IMR-90 (cell line): Measurements from ENCODE around the gene NTN4. TPM values are rescaled to one million over a fixed set of nuclear protein-coding genes. Genes with fewer than 3 reads are reported as not detected.
A peak's percentile ranks its signal among the peaks of the same experiment; 100 is the strongest.

Experiments
- ATAC-seq: fragments of 200-7000 bp; cut with Tn5 transposase; 2 replicates; pipeline ENCODE4 v1.9.1; 2020; ENCODE audit warnings: low read depth, mild to moderate bottlenecking, moderate library complexity
- BruUV-seq: library from RNA; stranded (reverse); fragments of 400-500 nt; replicated peaks from 2 replicates; lab custom pipeline; 2021; lab: Mats Ljungman, UMichigan
- CTCF ChIA-PET: fragments of 300-600 bp; formaldehyde crosslinking; extraction: SDS; loops from one replicate; lab custom pipeline; 2021; ENCODE audit warnings: antibody characterized with exemption; lab: Yijun Ruan, JAX
- POLR2A ChIA-PET: fragments of 300-600 bp; sonication (Branson Sonifier 250); formaldehyde crosslinking; loops from one replicate; lab custom pipeline; 2022; ENCODE audit warnings: antibody characterized with exemption; ENCODE audit not compliant: unreplicated experiment; lab: Charles Lee
- DNase-seq: peaks from one replicate; pipeline ENCODE4 v3.0.0; 2013
- H2AFZ ChIP-seq: replicated peaks from 2 replicates; pipeline ENCODE3; 2013; ENCODE audit warnings: low read length, mild to moderate bottlenecking; ENCODE audit not compliant: poor library complexity
- H2AK5ac ChIP-seq: 2 replicates; pipeline ENCODE4 v1.6.1; 2013; ENCODE audit warnings: low read depth, low read length, inconsistent platforms
- H2AK9ac ChIP-seq: replicated peaks from 2 replicates; pipeline ENCODE3; 2013; ENCODE audit warnings: mild to moderate bottlenecking, low read depth, low read length, moderate library complexity; ENCODE audit not compliant: poor library complexity
- H2BK120ac ChIP-seq: 2 replicates; pipeline ENCODE4 v1.6.1; 2013; ENCODE audit warnings: low read depth, low read length, inconsistent platforms
- H2BK15ac ChIP-seq: 3 replicates; pipeline ENCODE4 v1.6.1; 2013; ENCODE audit warnings: low read depth, low read length, inconsistent platforms
- H2BK20ac ChIP-seq: 2 replicates; pipeline ENCODE4 v1.6.1; 2013; ENCODE audit warnings: low read depth, mild to moderate bottlenecking, inconsistent platforms, low read length, moderate library complexity
- H2BK5ac ChIP-seq: 2 replicates; pipeline ENCODE4 v1.6.1; 2013; ENCODE audit warnings: mild to moderate bottlenecking, low read depth, low read length, inconsistent platforms; ENCODE audit not compliant: poor library complexity, severe bottlenecking
- H3K14ac ChIP-seq: replicated peaks from 2 replicates; pipeline ENCODE4 v1.6.1; 2013; ENCODE audit warnings: low read depth, low read length, inconsistent platforms
- H3K18ac ChIP-seq: 2 replicates; pipeline ENCODE4 v1.6.1; 2013; ENCODE audit warnings: low read depth, low read length, control low read depth
- H3K23ac ChIP-seq: 2 replicates; pipeline ENCODE4 v1.6.1; 2013; ENCODE audit warnings: low read depth, low read length, inconsistent platforms
- H3K27ac ChIP-seq: 2 replicates; pipeline ENCODE4 v1.5.1; 2013; ENCODE audit warnings: mild to moderate bottlenecking, control low read depth, low read length; ENCODE audit not compliant: insufficient read depth
- H3K27me3 ChIP-seq: 2 replicates; pipeline ENCODE4 v1.6.1; 2013; ENCODE audit warnings: low read length; ENCODE audit not compliant: control insufficient read depth, insufficient read depth
- H3K36me3 ChIP-seq: 2 replicates; pipeline ENCODE4 v1.6.1; 2013; ENCODE audit warnings: low read length, mixed read lengths; ENCODE audit not compliant: control insufficient read depth, insufficient read depth
- H3K4ac ChIP-seq: 2 replicates; pipeline ENCODE4 v1.6.1; 2013; ENCODE audit warnings: low read depth, low read length, inconsistent platforms
- H3K4me1 ChIP-seq: 2 replicates; pipeline ENCODE4 v1.6.1; 2013; ENCODE audit warnings: low read length, mixed read lengths; ENCODE audit not compliant: control insufficient read depth, insufficient read depth
- H3K4me2 ChIP-seq: 2 replicates; pipeline ENCODE4 v1.6.1; 2013; ENCODE audit warnings: low read depth, mild to moderate bottlenecking, control low read depth, low read length, moderate library complexity
- H3K4me3 ChIP-seq: 2 replicates; pipeline ENCODE4 v1.5.1; 2013; ENCODE audit warnings: low read depth, mild to moderate bottlenecking, control low read depth, low read length, moderate library complexity; ENCODE audit not compliant: insufficient read depth
- H3K56ac ChIP-seq: 2 replicates; pipeline ENCODE4 v1.6.1; 2013; ENCODE audit warnings: low read length, inconsistent platforms; ENCODE audit not compliant: insufficient read depth; ENCODE audit errors: extremely low read depth
- H3K79me1 ChIP-seq, 2 experiments: 2 replicates each; pipeline ENCODE4 v1.6.1; 2013; ENCODE audit warnings: low read length in 2 of 2, inconsistent platforms in 1 of 2, low read depth in 1 of 2
- H3K9ac ChIP-seq: 2 replicates; pipeline ENCODE4 v1.6.1; 2013; ENCODE audit warnings: low read depth, low read length, control low read depth
- H3K9me1 ChIP-seq: 2 replicates; pipeline ENCODE4 v1.6.1; 2013; ENCODE audit warnings: low read length, inconsistent platforms; ENCODE audit not compliant: insufficient read depth
- H3K9me3 ChIP-seq: 2 replicates; pipeline ENCODE4 v1.6.1; 2013; ENCODE audit warnings: low read length; ENCODE audit not compliant: control insufficient read depth, insufficient read depth
- H4K20me1 ChIP-seq: 2 replicates; pipeline ENCODE4 v1.6.1; 2013; ENCODE audit warnings: low read length, inconsistent platforms; ENCODE audit not compliant: insufficient read depth
- H4K5ac ChIP-seq: 2 replicates; pipeline ENCODE4 v1.6.1; 2013; ENCODE audit warnings: mild to moderate bottlenecking, low read depth, low read length, control low read depth
- H4K8ac ChIP-seq, 2 experiments: 2 replicates each; pipeline ENCODE4 v1.6.1; 2013; ENCODE audit warnings: low read depth in 2 of 2, low read length in 2 of 2, control low read depth in 1 of 2, inconsistent platforms in 1 of 2
- H4K91ac ChIP-seq: 2 replicates; pipeline ENCODE4 v1.6.1; 2013; ENCODE audit warnings: low read depth, low read length, inconsistent platforms; ENCODE audit not compliant: insufficient read depth
- BHLHE40 ChIP-seq: fragments of 150-350 bp; IDR thresholded peaks from 2 replicates; pipeline ENCODE4 v1.6.1; 2016; ENCODE audit warnings: mild to moderate bottlenecking, low read depth, low read length
- CEBPB ChIP-seq: IDR thresholded peaks from 2 replicates; pipeline ENCODE4 v1.6.1; 2012; ENCODE audit warnings: low read depth, low read length, improper control_type of control experiment
- CHD1 ChIP-seq: IDR thresholded peaks from 2 replicates; pipeline ENCODE4 v1.6.1; 2012; ENCODE audit warnings: low read depth, low read length, improper control_type of control experiment
- CTCF ChIP-seq: conservative IDR thresholded peaks from 2 replicates; pipeline ENCODE4 v1.5.1; 2012; ENCODE audit warnings: mild to moderate bottlenecking, low read depth, low read length, improper control_type of control experiment
- ELK1 ChIP-seq: fragments of 150-350 bp; IDR thresholded peaks from 2 replicates; pipeline ENCODE4 v1.6.1; 2016; ENCODE audit warnings: low read depth, mild to moderate bottlenecking, low read length, moderate library complexity, borderline replicate concordance
- FOS ChIP-seq: fragments of 150-350 bp; IDR thresholded peaks from 2 replicates; pipeline ENCODE4 v1.6.1; 2016; ENCODE audit warnings: low read depth, low read length
- MAFK ChIP-seq: IDR thresholded peaks from 2 replicates; pipeline ENCODE4 v1.6.1; 2012; ENCODE audit warnings: low read depth, low read length, improper control_type of control experiment
- MAZ ChIP-seq: IDR thresholded peaks from 2 replicates; pipeline ENCODE4 v1.6.1; 2012; ENCODE audit warnings: low read depth, mild to moderate bottlenecking, low read length, improper control_type of control experiment, moderate library complexity, borderline replicate concordance
- MXI1 ChIP-seq: IDR thresholded peaks from 2 replicates; pipeline ENCODE4 v1.6.1; 2012; ENCODE audit warnings: low read depth, mild to moderate bottlenecking, low read length, moderate library complexity, borderline replicate concordance
- NFE2L2 ChIP-seq: fragments of 150-350 bp; IDR thresholded peaks from 2 replicates; pipeline ENCODE4 v1.6.1; 2016; ENCODE audit warnings: low read depth, mild to moderate bottlenecking, low read length
- POLR2A ChIP-seq: IDR thresholded peaks from 2 replicates; pipeline ENCODE4 v1.6.1; 2012; ENCODE audit warnings: mild to moderate bottlenecking, low read depth, low read length
- RAD21 ChIP-seq: IDR thresholded peaks from 2 replicates; pipeline ENCODE4 v1.6.1; 2012; ENCODE audit warnings: low read length, improper control_type of control experiment
- RCOR1 ChIP-seq: IDR thresholded peaks from 2 replicates; pipeline ENCODE4 v1.6.1; 2012; ENCODE audit warnings: mild to moderate bottlenecking, low read length, improper control_type of control experiment; ENCODE audit not compliant: insufficient replicate concordance
- RFX5 ChIP-seq: IDR thresholded peaks from 2 replicates; pipeline ENCODE4 v1.8.0; 2012; ENCODE audit warnings: low read depth, mild to moderate bottlenecking, low read length, moderate library complexity
- SMC3 ChIP-seq: fragments of 150-350 bp; IDR thresholded peaks from 2 replicates; pipeline ENCODE4 v1.6.1; 2016; ENCODE audit warnings: low read depth, mild to moderate bottlenecking, antibody characterized with exemption, low read length, moderate library complexity
- USF2 ChIP-seq: fragments of 150-350 bp; IDR thresholded peaks from 2 replicates; pipeline ENCODE4 v1.6.1; 2017; ENCODE audit warnings: mild to moderate bottlenecking, antibody characterized with exemption, low read length, low read depth
- WGBS, 2 experiments: methylation state at CpG; one replicate each; pipeline versions ENCODE4 v1.1.5 to v1.1.7; 2013; ENCODE audit warnings: missing lambda C conversion rate in 2 of 2; ENCODE audit not compliant: insufficient read length in 1 of 2; ENCODE audit errors: extremely low coverage in 2 of 2; 5-methylcytosine and 5-hydroxymethylcytosine counted together
- dilution Hi-C: fragments of 300-500 bp; cut with HindIII; formaldehyde crosslinking; loops from one replicate; pipeline ENCODE4 v1.14.3; 2018; ENCODE audit warnings: low sequenced_read_pairs; ENCODE audit not compliant: unreplicated experiment
- in situ Hi-C: fragments of 300-500 bp; cut with MboI; formaldehyde crosslinking; loops from 3 replicates; pipeline ENCODE4 v1.14.3; 2019; ENCODE audit warnings: low sequenced_read_pairs, inconsistent platforms, mixed read lengths
- intact Hi-C: fragments of 100-400 bp; cut with micrococcal nuclease; formaldehyde crosslinking; loops from 2 replicates; pipeline ENCODE4 v1.10.0; 2022
- polyA plus RNA-seq, 3 experiments: library from polyadenylated mRNA; depleted of rRNA; stranded (reverse); fragments of >200 nt; gene quantifications; 2 replicates each; pipeline ENCODE4 v1.2.3, GENCODE V29; 2012; ENCODE audit warnings: low replicate concordance in 1 of 3
- total RNA-seq: library from RNA; depleted of rRNA; stranded (reverse); fragments of >200 nt; gene quantifications from 2 replicates; pipeline ENCODE4 v1.2.3, GENCODE V29; 2012

NTN4 gene
- total and polyA plus RNA-seq, 2 of the 4 experiments (the other 2 are of a cell fraction) = 54.6 to 56.6 TPM

- in situ Hi-C loops = no loop called here
These were observed 132.2 kb downstream of the NTN4 start for GRCh38 chr12:95658386-95658785.

More at GRCh38 chr12:95658386-95658785, 132.2 kb downstream of the NTN4 start:
- Histone ChIP-seq H3K23ac (no peak overlapping the region), H2BK120ac (peak overlapping the region; percentile 80), H3K4me1 (peaks cover 6% of the 10 kb centered on the region), H3K79me1 (no peaks in the 10 kb centered on the region), H2BK5ac (peak overlapping the region; percentile 13), H3K4me3 (no peak overlapping the region), H3K18ac (peak overlapping the region; percentile 65; the same call in 1 of the 2 replicates), H3K27me3 (no peaks in the 10 kb centered on the region), H3K36me3 (peaks cover 7% of the 10 kb centered on the region; the same call in 1 of the 2 replicates), H3K56ac (no peak overlapping the region), H3K14ac (no peak overlapping the region), H2AK9ac (no peak overlapping the region), H3K9ac (no peak overlapping the region), H4K8ac (peak overlapping the region; percentile 45 to 56; a peak in 3 of 4 replicates), H2AFZ (no peak overlapping the region), H3K27ac (no peak overlapping the region), H2AK5ac (peak overlapping the region; percentile 54; the same call in 1 of the 2 replicates), H3K4me2 (no peak overlapping the region), H3K9me3 (no peaks in the 10 kb centered on the region), H3K9me1 (peaks cover 3% of the 10 kb centered on the region; the same call in 1 of the 2 replicates), H3K4ac (0 out of 2 replicates have a peak overlapping the region, but pooled peaks have one; percentile 0), H4K5ac (no peak overlapping the region; the same call in 1 of the 2 replicates), H2BK15ac (0 out of 3 replicates have a peak overlapping the region, but pooled peaks have one; percentile 58), H2BK20ac (peak overlapping the region; percentile 46; the same call in 1 of the 2 replicates), H4K20me1 (no peaks in the 10 kb centered on the region), H4K91ac (0 out of 2 replicates have a peak overlapping the region, but pooled peaks have one; percentile 23)
- CTCF ChIA-PET = no interaction called here
- no peak for TF ChIP-seq POLR2A
- TF ChIP-seq FOS = no peak
- TF ChIP-seq CHD1 = no peak
- no peak for TF ChIP-seq CEBPB
- no peak for TF ChIP-seq MXI1
- no peak for TF ChIP-seq RFX5
- TF ChIP-seq MAZ = no peak
- no peak for TF ChIP-seq ELK1
- TF ChIP-seq SMC3 = no peak
- TF ChIP-seq NFE2L2 = no peak
- no peak for TF ChIP-seq MAFK
- TF ChIP-seq USF2 = no peak
- TF ChIP-seq RCOR1 = no peak
- no peak for TF ChIP-seq RAD21
- no peak for TF ChIP-seq BHLHE40
- no peak for TF ChIP-seq CTCF
- POLR2A ChIA-PET = no interaction called here
- dilution Hi-C loops (no loop called here), intact Hi-C loops (no loop called here)
- DNase-seq (no peak), ATAC-seq (no peak)
- BruUV-seq = TSS peak; percentile 93
- WGBS, 2 experiments = no CpG with 5 or more reads among the region's 6 CpGs
